NB4 (cell line): ENCODE results near the gene ETV3L.

Experiments
- DNase-seq: peaks from one replicate; pipeline ENCODE4 v3.0.0; 2010; ENCODE audit warnings: low read depth
- H3K4me3 ChIP-seq: one replicate; pipeline ENCODE4 v1.5.1; 2011; ENCODE audit warnings: mild to moderate bottlenecking, low read depth, low read length, moderate library complexity
- CTCF ChIP-seq: IDR thresholded peaks from one replicate; pipeline ENCODE4 v1.5.1; 2012; ENCODE audit warnings: low read depth, low read length
- MAX ChIP-seq: IDR thresholded peaks from 2 replicates; pipeline ENCODE4 v1.6.1; 2011; ENCODE audit warnings: low read depth, low read length
- MYC ChIP-seq: IDR thresholded peaks from 2 replicates; pipeline ENCODE4 v1.6.1; 2011; ENCODE audit warnings: low read depth, low read length
- POLR2A ChIP-seq: IDR thresholded peaks from 2 replicates; pipeline ENCODE4 v1.6.1; 2011; ENCODE audit warnings: mild to moderate bottlenecking; ENCODE audit not compliant: insufficient read length; ENCODE audit errors: extremely low read depth

The ETV3L gene

GRCh38 chr1:157099633-157100009, at the start of gene ETV3L:
Gene ETV3L, minus strand, starts transcription at chr1:157099808. Its CDS starts 285 bp downstream, at chr1:157099523.
- no peak within 1 kb of the TSS for H3K4me3 ChIP-seq
- TF ChIP-seq MYC (no peak), CTCF (no peak), POLR2A (no peak), MAX (no peak)
- DNase-seq = peak; percentile 65

- no peak overlapping the region for H3K4me3 ChIP-seq
- peak; percentile 62 for DNase-seq
- no peak for TF ChIP-seq POLR2A
- no peak for TF ChIP-seq MAX
- no peak for TF ChIP-seq MYC
- no peak for TF ChIP-seq CTCF
Observed at GRCh38 chr1:157147906-157148700, 48.5 kb upstream of the ETV3L start.

DNA sequence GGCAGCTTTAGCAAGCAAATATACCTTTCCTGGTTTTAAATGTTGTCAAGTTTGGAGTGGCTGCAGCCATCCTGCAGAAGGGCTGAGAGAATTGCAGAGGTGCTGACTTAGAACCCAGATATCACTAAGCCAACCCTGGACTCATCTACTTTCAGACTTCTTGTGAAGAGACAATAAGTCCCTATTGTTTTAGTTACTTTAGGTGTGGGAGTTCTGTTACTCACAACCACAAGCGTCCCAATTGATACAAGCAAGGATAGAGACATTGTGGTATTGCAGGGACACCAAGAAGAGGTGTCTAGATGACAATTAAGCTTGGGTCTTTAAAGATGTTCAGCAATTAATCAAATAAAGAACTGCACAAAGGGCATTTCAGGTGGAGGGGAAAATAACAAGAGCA, 47.4 kb upstream of the ETV3L start:
- no peak overlapping the region for H3K4me3 ChIP-seq
- no peak for DNase-seq
- no peak for TF ChIP-seq MAX
- no peak for TF ChIP-seq CTCF

GRCh38 chr1:157146244-157146643, 46.6 kb upstream of the ETV3L start:
- no peak for TF ChIP-seq MYC
- no peak for TF ChIP-seq CTCF
- TF ChIP-seq POLR2A = no peak
- TF ChIP-seq MAX = no peak

DNA sequence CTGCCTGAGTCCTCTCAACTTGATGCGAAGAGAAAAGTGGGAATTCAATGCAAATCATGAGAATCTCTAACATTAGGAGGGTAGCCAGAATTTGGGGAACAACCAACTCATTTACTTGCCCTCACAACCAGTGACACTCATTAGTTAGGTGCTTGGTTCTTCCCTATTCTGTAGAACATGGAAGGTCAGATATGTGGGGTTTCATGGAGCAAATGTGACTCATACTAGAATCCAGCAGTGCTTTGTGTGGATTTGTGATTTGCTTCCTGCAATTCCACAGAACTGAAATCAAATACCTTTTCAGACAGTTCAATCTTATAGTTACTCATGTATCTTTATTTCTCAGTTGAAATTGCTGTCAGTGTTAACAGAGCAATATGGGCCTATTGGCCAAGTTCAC, 45.5 kb upstream of the ETV3L start:
- H3K4me3 ChIP-seq = no peak overlapping the region
- DNase-seq = no peak
- no peak for TF ChIP-seq MAX
- no peak for TF ChIP-seq POLR2A
- TF ChIP-seq CTCF = no peak
- TF ChIP-seq MYC = no peak

More at GRCh38 chr1:157146244-157146643, 46.6 kb upstream of the ETV3L start:
- H3K4me3 ChIP-seq = no peak overlapping the region
- no peak for DNase-seq
